ENCODE measurements around the gene CHRNA7. TPM values are rescaled to one million over a fixed set of nuclear protein-coding genes. Genes with fewer than 3 reads are reported as not detected.
"Not testable (repeated sequence)": the region's sequence is repeated elsewhere in the genome, so short reads cannot be mapped to it uniquely, and the experiment has no call there.

The CHRNA7 gene
- polyA plus RNA-seq, 1 of the 3 experiments (the other 2 are of a cell fraction), result 0.38 TPM

DNA sequence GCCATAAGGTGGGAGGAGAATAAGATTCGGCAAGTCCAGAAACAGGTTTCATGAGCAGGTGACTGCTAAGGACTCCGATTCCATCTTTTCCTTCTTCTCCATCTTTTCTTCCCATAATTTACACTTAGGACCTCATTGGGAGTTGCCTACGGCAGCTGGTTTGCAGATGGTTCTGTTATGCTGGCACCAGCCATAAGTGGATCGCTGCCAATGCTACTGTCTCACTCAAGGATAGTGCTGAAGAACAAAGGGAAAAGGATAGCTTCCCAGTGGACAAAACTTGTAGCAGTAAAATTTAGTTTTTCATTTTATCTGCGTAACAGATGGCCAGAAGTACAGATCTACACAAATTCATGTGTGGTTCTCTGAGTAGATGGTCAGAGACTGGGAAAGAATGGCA is 178.8 kb downstream of the CHRNA7 start:
- POLR2A ChIA-PET; H3K27me3 ChIP-seq (ENCODE audit: insufficient read depth); H3K9ac ChIP-seq; DNase-seq; H3K9me3 ChIP-seq; H3K36me3 ChIP-seq (replicated peaks in 1 of 2; ENCODE audit: control insufficient read depth in 1 of 2, insufficient read depth in 2 of 2, low read length in 1 of 2); H4K20me1 ChIP-seq (ENCODE audit: insufficient read depth); CTCF ChIA-PET; H3K4me1 ChIP-seq (ENCODE audit: control insufficient read depth in 1 of 2, insufficient read depth in 2 of 2, low read depth in 1 of 2, low read length in 1 of 2); H3F3A ChIP-seq (replicated peaks; ENCODE audit: insufficient read depth); H3K9me2 ChIP-seq; H3K27ac ChIP-seq (ENCODE audit: low read depth in 2 of 2, low read length in 1 of 2); H3K4me2 ChIP-seq; H3K4me3 ChIP-seq (ENCODE audit: low read depth in 2 of 2, low read length in 1 of 2); H3K79me2 ChIP-seq (ENCODE audit: insufficient read depth); H2AFZ ChIP-seq (ENCODE audit: low read depth): not testable (repeated sequence)
- WGBS (ENCODE audit: low lambda C conversion rate), result no CpG with 5 or more reads among the region's 5 CpGs

- no peaks in the 10 kb centered on the region for H3K9me2 ChIP-seq
- no peaks in the 10 kb centered on the region for H3K9me3 ChIP-seq
- TF ChIP-seq FOXJ3 (CRISPR knock-in tag; IDR thresholded peaks at IDR 0.05), result no peak
- no peak for TF ChIP-seq CTCF (IDR thresholded peaks at IDR 0.05)
- CTCF ChIA-PET, result no interaction called here
- H3K27me3 ChIP-seq (ENCODE audit: insufficient read depth), result no peaks in the 10 kb centered on the region
- no peaks in the 10 kb centered on the region for H4K20me1 ChIP-seq (ENCODE audit: insufficient read depth)
- no peak overlapping the region for H3K4me2 ChIP-seq
- no peak overlapping the region for H3K4me3 ChIP-seq (ENCODE audit: low read depth in 2 of 2, low read length in 1 of 2)
- no peaks in the 10 kb centered on the region for H3K36me3 ChIP-seq (replicated peaks in 1 of 2; ENCODE audit: control insufficient read depth in 1 of 2, insufficient read depth in 2 of 2, low read length in 1 of 2)
- 45% methylated on average over 3 of the region's 3 CpGs for WGBS (ENCODE audit: low lambda C conversion rate)
- H2AFZ ChIP-seq (ENCODE audit: low read depth), result no peak overlapping the region
- POLR2A ChIA-PET, result no interaction called here
- no peak overlapping the region for H3K27ac ChIP-seq (ENCODE audit: low read depth in 2 of 2, low read length in 1 of 2)
- no peak overlapping the region for H3K9ac ChIP-seq
- DNase-seq, result no peak
- H3K79me2 ChIP-seq (ENCODE audit: insufficient read depth), result no peaks in the 10 kb centered on the region
- no peaks in the 10 kb centered on the region for H3K4me1 ChIP-seq (ENCODE audit: control insufficient read depth in 1 of 2, insufficient read depth in 2 of 2, low read depth in 1 of 2, low read length in 1 of 2)
- no peaks in the 10 kb centered on the region for H3F3A ChIP-seq (replicated peaks; ENCODE audit: insufficient read depth)
Observed at GRCh38 chr15:32218666-32219065, 188.4 kb downstream of the CHRNA7 start.

Small RNAs within 50 kb of the gene (small RNA-seq; reads per million reads assigned to genes)
- 0 reads per million in 7 experiments for gene RF00019

Other genes starting within 250 kb of the CHRNA7 start
- gene OTUD7A, start 159.8 kb upstream of the CHRNA7 start, polyA plus RNA-seq (2012; rRNA removed), result 0.03 and 0.21 TPM in 2 replicates

All from SK-N-SH (cell line).